GM21576 (cell line): ENCODE results near the gene CLC.
"Not testable (repeated sequence)": the region's sequence is repeated elsewhere in the genome, so short reads cannot be mapped to it uniquely, and the experiment has no call there.

ENCODE experiments used
- ATAC-seq: cut with Tn5 transposase; IDR thresholded peaks from one replicate; pipeline ENCODE4 v1.9.1; 2021; ENCODE audit warnings: mild to moderate bottlenecking, moderate library complexity; ENCODE audit not compliant: unreplicated experiment

The CLC gene

GRCh38 chr19:39737891-39738290, at the start of gene CLC:
CLC (minus strand) TSS chr19:39738029; CDS start chr19:39737952, 77 bp downstream.
- ATAC-seq = no peak

GRCh38 chr19:39780894-39781293, 43.1 kb upstream of the CLC start:
- no peak for ATAC-seq

GRCh38 chr19:39778763-39779162, 40.9 kb upstream of the CLC start, which contains the start of gene LEUTX:
LEUTX (plus strand) TSS chr19:39778854; CDS start chr19:39778921, 67 bp downstream.
- no peak for ATAC-seq

GRCh38 chr19:39768786-39769185, 31.0 kb upstream of the CLC start:
- no peak for ATAC-seq

GRCh38 chr19:39768334-39768733, 30.5 kb upstream of the CLC start:
- no peak for ATAC-seq

- no peak for ATAC-seq
Measured at GRCh38 chr19:39765091-39766076, 27.6 kb upstream of the CLC start.

GRCh38 chr19:39761851-39762250, 24.0 kb upstream of the CLC start:
- not testable (repeated sequence) for ATAC-seq

- ATAC-seq = no peak
Measured at GRCh38 chr19:39759457-39760184, 21.8 kb upstream of the CLC start.

- no peak for ATAC-seq
Measured at GRCh38 chr19:39754971-39755370, 17.1 kb upstream of the CLC start.

- ATAC-seq = no peak
Measured at GRCh38 chr19:39754544-39754943, 16.7 kb upstream of the CLC start.

GRCh38 chr19:39752795-39753194, 15.0 kb upstream of the CLC start:
- no peak for ATAC-seq

GRCh38 chr19:39752390-39752789, 14.6 kb upstream of the CLC start:
- ATAC-seq = no peak

GRCh38 chr19:39749981-39750380, 12.2 kb upstream of the CLC start:
- no peak for ATAC-seq

- ATAC-seq = no peak
Measured at GRCh38 chr19:39746836-39747529, 9.2 kb upstream of the CLC start.

GRCh38 chr19:39745643-39746042, 7.8 kb upstream of the CLC start:
- ATAC-seq = no peak

- no peak for ATAC-seq
Measured at GRCh38 chr19:39740395-39740794, 2.6 kb upstream of the CLC start.

GRCh38 chr19:39738814-39739213, 985 bp upstream of the CLC start:
- no peak for ATAC-seq

- ATAC-seq = no peak
Measured at GRCh38 chr19:39737351-39737750, 478 bp downstream of the CLC start.

- ATAC-seq = no peak
Measured at GRCh38 chr19:39736088-39736487, 1.7 kb downstream of the CLC start.

GRCh38 chr19:39735688-39736087, 2.1 kb downstream of the CLC start:
- ATAC-seq = no peak

GRCh38 chr19:39733841-39734240, 4.0 kb downstream of the CLC start:
- no peak for ATAC-seq
